Neural crest cell (in vitro differentiated cells): Measurements from ENCODE around the gene C11orf71. TPM values are rescaled to one million over a fixed set of nuclear protein-coding genes. Genes with fewer than 3 reads are reported as not detected.

ENCODE experiments used
- DNase-seq: peaks from one replicate; pipeline ENCODE4 v3.0.0; 2021; ENCODE audit warnings: low read depth, mixed read lengths, low spot score
- H3K27ac Mint-ChIP-seq: one replicate; pipeline ENCODE4 v1.8.0; 2021; ENCODE audit warnings: mild to moderate bottlenecking, mixed read lengths; ENCODE audit not compliant: unreplicated experiment
- H3K27me3 Mint-ChIP-seq: 2 replicates; pipeline ENCODE4 v1.8.0; 2021; ENCODE audit warnings: low read depth, mild to moderate bottlenecking, mixed read lengths
- H3K36me3 Mint-ChIP-seq: 2 replicates; pipeline ENCODE4 v1.8.0; 2021; ENCODE audit warnings: low read depth, mild to moderate bottlenecking, mixed read lengths
- H3K4me1 Mint-ChIP-seq: 2 replicates; pipeline ENCODE4 v1.8.0; 2021; ENCODE audit warnings: mixed read lengths
- H3K4me3 Mint-ChIP-seq: one replicate; pipeline ENCODE4 v1.8.0; 2021; ENCODE audit warnings: mild to moderate bottlenecking, mixed read lengths
- H3K9me3 Mint-ChIP-seq: 2 replicates; pipeline ENCODE4 v1.8.0; 2021; ENCODE audit warnings: mixed read lengths
- total RNA-seq: library from RNA; stranded (reverse); gene quantifications from 2 replicates; pipeline ENCODE4 v1.2.1, GENCODE V29; 2021
- TF ChIP-seq, protein P1 (sequence below): fragments of 200-600 bp; sonication (generic); conservative IDR thresholded peaks from 2 replicates; pipeline ENCODE4 v1.5.0; 2021; ENCODE audit warnings: antibody characterized with exemption, mild to moderate bottlenecking

Gene C11orf71
- total RNA-seq, 1 donor from 2014 or later: 7.4 TPM

DNA sequence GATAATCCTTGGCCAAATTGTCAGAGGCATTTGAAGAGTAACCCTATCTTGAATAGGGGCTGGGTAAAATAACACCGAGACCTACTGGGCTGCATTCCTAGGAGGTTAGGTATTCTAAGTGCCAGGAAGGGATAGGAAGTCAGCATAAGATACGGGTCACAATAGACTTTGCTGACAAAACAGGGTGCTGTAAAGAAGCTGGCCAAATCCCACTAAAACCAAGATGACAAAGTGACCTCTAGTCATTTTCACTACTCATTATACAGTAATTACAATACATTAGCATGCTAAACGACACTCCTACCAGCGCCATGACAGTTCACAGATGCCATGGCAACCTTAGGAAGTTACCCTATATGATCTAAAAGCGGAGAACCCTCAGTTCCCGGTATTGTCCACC lies 38.0 kb upstream of the C11orf71 start:
- Mint-ChIP-seq H3K36me3 (no peaks in the 10 kb centered on the region), H3K27ac (no peak overlapping the region), H3K27me3 (no peaks in the 10 kb centered on the region), H3K4me3 (peak overlapping the region; percentile 98), H3K9me3 (no peaks in the 10 kb centered on the region), H3K4me1 (peaks cover 29% of the 10 kb centered on the region)
- TF ChIP-seq, protein P1, sequence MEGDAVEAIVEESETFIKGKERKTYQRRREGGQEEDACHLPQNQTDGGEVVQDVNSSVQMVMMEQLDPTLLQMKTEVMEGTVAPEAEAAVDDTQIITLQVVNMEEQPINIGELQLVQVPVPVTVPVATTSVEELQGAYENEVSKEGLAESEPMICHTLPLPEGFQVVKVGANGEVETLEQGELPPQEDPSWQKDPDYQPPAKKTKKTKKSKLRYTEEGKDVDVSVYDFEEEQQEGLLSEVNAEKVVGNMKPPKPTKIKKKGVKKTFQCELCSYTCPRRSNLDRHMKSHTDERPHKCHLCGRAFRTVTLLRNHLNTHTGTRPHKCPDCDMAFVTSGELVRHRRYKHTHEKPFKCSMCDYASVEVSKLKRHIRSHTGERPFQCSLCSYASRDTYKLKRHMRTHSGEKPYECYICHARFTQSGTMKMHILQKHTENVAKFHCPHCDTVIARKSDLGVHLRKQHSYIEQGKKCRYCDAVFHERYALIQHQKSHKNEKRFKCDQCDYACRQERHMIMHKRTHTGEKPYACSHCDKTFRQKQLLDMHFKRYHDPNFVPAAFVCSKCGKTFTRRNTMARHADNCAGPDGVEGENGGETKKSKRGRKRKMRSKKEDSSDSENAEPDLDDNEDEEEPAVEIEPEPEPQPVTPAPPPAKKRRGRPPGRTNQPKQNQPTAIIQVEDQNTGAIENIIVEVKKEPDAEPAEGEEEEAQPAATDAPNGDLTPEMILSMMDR: no peak
- no peak for DNase-seq

DNA sequence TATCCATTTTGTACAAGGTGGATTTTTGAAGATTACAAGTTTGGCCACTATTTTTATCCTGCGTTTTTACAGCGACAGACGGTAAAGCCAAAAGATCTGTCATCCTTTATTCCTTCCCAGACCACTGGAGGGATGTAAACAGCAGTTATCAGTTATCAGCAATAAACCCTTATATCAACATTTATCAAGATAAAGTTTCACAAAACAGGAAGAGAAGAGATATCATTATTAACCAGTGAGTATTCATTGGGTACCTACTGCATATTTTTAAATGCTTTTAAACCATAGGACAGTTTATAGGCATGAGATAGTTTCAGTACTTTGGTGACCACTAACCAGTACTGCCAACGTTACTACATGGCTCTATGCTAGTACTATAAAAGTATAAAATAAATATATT lies 33.1 kb upstream of the C11orf71 start:
- H3K9me3 Mint-ChIP-seq: no peaks in the 10 kb centered on the region
- H3K36me3 Mint-ChIP-seq: no peaks in the 10 kb centered on the region
- no peaks in the 10 kb centered on the region for H3K27me3 Mint-ChIP-seq
- TF ChIP-seq, protein P1: no peak
- H3K4me3 Mint-ChIP-seq: no peak overlapping the region
- DNase-seq: no peak
- peaks cover 7% of the 10 kb centered on the region for H3K4me1 Mint-ChIP-seq
- no peak overlapping the region for H3K27ac Mint-ChIP-seq

DNA sequence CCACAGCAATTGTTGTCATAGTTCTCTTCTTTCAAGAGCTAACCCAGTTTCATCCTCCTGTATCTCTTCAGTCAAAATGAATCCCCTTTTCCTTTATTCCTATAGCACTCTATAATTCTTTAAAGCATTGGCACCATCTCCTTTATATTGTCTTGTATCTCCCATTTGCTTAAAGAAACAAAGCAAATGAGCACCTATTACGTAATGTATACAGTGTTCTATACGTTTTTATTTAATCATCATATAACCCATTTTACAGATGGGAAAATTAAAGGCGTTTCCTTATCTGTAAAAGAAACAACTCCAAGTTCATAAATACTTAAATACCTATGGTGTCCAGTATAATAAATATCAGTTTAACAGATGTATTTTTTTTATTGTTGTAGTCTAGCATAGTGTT lies 32.6 kb upstream of the C11orf71 start:
- no peak overlapping the region for H3K27ac Mint-ChIP-seq
- no peaks in the 10 kb centered on the region for H3K9me3 Mint-ChIP-seq
- no peaks in the 10 kb centered on the region for H3K36me3 Mint-ChIP-seq
- no peaks in the 10 kb centered on the region for H3K27me3 Mint-ChIP-seq
- no peak overlapping the region for H3K4me3 Mint-ChIP-seq
- DNase-seq: no peak
- peaks cover 7% of the 10 kb centered on the region for H3K4me1 Mint-ChIP-seq
- TF ChIP-seq, protein P1: no peak

DNA sequence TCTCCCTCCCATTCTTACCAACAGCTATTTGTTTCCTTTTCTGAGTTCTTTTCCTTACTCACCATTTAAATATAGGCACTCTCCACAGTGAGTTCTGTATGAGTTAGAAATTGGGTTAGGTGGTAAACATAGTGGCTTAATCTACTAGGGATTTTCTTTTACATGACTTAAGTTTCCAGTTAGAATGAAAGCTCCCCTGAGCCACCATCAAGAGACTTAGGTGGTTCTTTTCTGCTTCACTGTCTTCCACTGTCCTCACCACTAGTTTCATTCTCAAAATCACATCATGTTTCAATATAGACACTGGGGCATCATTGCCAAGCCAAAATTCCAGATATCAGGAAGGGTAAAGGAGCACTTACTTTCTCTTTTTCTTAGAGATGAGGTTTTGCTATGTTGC lies 30.0 kb upstream of the C11orf71 start:
- Mint-ChIP-seq H3K27ac (peak overlapping the region; percentile 0), H3K27me3 (no peaks in the 10 kb centered on the region), H3K36me3 (no peaks in the 10 kb centered on the region), H3K4me1 (peaks cover 7% of the 10 kb centered on the region), H3K9me3 (no peaks in the 10 kb centered on the region), H3K4me3 (no peak overlapping the region)
- TF ChIP-seq, protein P1: no peak
- no peak for DNase-seq

DNA sequence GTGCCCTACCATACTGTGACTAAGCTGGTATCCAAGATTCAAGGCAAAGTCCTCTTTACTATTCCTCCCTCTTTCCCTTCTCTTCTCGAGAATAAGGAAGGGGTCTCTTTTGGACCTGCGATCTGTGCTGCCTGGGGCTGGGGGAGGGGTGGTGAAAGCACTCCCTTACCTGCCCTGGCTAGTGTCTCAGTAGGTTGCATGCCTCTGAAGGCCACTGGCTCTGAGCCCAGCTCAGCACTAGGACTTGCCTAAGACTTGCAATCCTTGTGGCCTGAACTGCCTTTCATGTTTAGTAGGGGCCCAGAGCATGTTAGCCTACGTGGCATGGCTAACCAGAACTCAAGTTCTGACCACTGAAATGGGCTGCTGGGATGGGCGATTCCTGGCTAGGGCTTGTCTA lies 26.0 kb upstream of the C11orf71 start:
- no peak overlapping the region for H3K4me3 Mint-ChIP-seq
- peaks cover 11% of the 10 kb centered on the region for H3K36me3 Mint-ChIP-seq
- no peak for DNase-seq
- H3K4me1 Mint-ChIP-seq: peaks cover 7% of the 10 kb centered on the region
- H3K27me3 Mint-ChIP-seq: no peaks in the 10 kb centered on the region
- TF ChIP-seq, protein P1: no peak
- peaks cover 12% of the 10 kb centered on the region for H3K9me3 Mint-ChIP-seq
- no peak overlapping the region for H3K27ac Mint-ChIP-seq
